ENCODE data around the gene TBL1XR1. TPM values are rescaled to one million over a fixed set of nuclear protein-coding genes. Genes with fewer than 3 reads are reported as not detected.

TBL1XR1 gene
- total RNA-seq, 4 donors from 2014 or later: 55.6 to 281 (median 102) TPM

DNA sequence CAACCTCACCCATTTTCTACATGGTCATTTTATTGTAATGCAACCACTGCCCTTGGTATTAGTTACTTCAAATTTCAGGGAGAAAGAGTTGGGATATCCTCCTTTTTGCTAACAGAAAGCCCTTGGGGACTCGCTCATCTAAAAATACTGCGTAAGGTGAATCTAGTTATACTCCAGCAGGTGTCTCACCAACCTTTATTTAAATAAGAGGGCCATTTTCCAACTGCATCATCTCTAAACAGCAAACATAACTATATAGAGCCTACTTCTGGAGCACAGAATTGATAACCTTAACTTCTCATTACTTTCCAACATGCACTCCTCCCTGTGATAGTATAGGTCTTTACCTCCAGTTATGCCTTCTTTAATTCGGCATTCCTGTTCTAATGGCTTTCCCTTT, 77.5 kb downstream of the TBL1XR1 start:
- Histone ChIP-seq H3K27ac (no peak overlapping the region), H3K4me3 (no peak overlapping the region), H3K36me3 (no peaks in the 10 kb centered on the region), H3K9me3 (no peaks in the 10 kb centered on the region), H3K27me3 (no peaks in the 10 kb centered on the region), H3K4me1 (no peaks in the 10 kb centered on the region)
- TF ChIP-seq, protein P1, sequence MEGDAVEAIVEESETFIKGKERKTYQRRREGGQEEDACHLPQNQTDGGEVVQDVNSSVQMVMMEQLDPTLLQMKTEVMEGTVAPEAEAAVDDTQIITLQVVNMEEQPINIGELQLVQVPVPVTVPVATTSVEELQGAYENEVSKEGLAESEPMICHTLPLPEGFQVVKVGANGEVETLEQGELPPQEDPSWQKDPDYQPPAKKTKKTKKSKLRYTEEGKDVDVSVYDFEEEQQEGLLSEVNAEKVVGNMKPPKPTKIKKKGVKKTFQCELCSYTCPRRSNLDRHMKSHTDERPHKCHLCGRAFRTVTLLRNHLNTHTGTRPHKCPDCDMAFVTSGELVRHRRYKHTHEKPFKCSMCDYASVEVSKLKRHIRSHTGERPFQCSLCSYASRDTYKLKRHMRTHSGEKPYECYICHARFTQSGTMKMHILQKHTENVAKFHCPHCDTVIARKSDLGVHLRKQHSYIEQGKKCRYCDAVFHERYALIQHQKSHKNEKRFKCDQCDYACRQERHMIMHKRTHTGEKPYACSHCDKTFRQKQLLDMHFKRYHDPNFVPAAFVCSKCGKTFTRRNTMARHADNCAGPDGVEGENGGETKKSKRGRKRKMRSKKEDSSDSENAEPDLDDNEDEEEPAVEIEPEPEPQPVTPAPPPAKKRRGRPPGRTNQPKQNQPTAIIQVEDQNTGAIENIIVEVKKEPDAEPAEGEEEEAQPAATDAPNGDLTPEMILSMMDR (IDR thresholded peaks at IDR 0.05): no peak
- TF ChIP-seq POLR2A (IDR thresholded peaks at IDR 0.05): no peak
- intact Hi-C loops (cut with DNase I; ENCODE audit: low total_unique reads): no loop called here
- no peak for DNase-seq

DNA sequence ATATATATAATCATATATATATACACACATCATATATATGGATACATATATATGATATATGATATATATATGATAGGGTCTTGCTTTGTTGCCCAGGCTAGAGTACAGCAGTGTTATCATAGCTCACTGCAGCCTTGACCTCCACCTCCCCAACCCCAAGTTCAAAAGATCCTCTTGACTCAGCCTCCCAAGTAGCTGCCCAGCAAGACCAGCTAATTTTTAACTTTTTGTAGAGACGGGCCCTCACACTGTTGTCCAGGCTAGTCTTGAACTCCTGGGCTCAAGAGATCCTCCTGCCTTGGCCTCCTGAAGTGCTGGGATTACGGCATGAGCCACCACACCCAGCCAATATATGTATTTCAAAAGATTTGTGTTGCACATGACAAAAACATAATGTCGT, 83.0 kb downstream of the TBL1XR1 start:
- H3K27me3 ChIP-seq: no peaks in the 10 kb centered on the region
- no peak for DNase-seq
- peaks cover 0 to 2% of the 10 kb centered on the region in 2 donors for H3K4me1 ChIP-seq
- TF ChIP-seq POLR2A (IDR thresholded peaks at IDR 0.05): no peak
- TF ChIP-seq, protein P1 (IDR thresholded peaks at IDR 0.05): no peak
- H3K4me3 ChIP-seq: no peak overlapping the region
- H3K9me3 ChIP-seq: no peaks in the 10 kb centered on the region
- no peak overlapping the region for H3K27ac ChIP-seq
- H3K36me3 ChIP-seq: no peaks in the 10 kb centered on the region
- intact Hi-C loops (cut with DNase I; ENCODE audit: low total_unique reads): no loop called here

DNA sequence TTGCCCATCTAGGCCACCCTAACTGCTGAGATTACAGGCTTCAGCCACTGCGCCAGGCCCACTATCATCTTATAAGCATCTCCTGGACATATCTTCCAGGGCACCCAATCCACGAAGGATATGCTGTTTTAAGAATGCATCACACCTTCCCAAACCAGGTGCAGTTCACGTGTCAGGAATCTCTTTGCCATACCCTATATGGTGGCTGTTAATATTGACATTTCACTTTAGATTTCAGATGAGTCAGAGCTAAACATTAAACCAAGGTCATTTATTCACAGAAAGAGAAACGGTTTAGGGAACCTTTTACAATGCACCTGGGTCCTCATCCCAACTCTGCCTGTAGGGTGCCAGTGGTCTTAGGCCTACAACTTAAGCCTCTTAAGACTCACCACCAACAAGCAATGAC, 85.7 kb downstream of the TBL1XR1 start:
- no peak overlapping the region for H3K4me3 ChIP-seq
- DNase-seq: no peak
- TF ChIP-seq, protein P1 (IDR thresholded peaks at IDR 0.05): no peak
- no peak for TF ChIP-seq POLR2A (IDR thresholded peaks at IDR 0.05)
- no peaks in the 10 kb centered on the region for H3K9me3 ChIP-seq
- peaks cover 0 to 3% of the 10 kb centered on the region in 2 donors for H3K4me1 ChIP-seq
- H3K27me3 ChIP-seq: no peaks in the 10 kb centered on the region
- intact Hi-C loops (cut with DNase I; ENCODE audit: low total_unique reads): no loop called here
- H3K27ac ChIP-seq: no peak overlapping the region
- no peaks in the 10 kb centered on the region for H3K36me3 ChIP-seq

DNA sequence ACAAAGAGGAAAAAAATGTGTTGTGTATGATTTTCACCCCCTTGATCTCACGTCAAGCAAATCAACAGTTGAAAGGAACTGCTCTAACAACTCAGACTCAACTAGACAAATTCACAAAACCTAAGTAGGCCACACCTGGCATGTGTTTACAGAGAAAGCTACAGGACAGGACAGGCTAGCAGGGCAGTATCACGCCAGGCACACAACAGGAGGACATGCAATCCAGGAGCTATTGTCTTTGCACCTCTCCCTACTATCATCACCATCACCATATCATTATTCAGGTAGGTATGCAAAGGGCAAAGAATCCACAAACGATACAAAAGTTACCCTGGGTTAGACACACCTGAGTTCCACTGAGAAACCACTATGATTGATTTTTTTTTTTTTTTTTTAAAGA, 86.4 kb downstream of the TBL1XR1 start:
- Histone ChIP-seq H3K4me3 (no peak overlapping the region), H3K36me3 (no peaks in the 10 kb centered on the region), H3K4me1 (peaks cover 0 to 3% of the 10 kb centered on the region in 2 donors), H3K9me3 (no peaks in the 10 kb centered on the region), H3K27ac (no peak overlapping the region), H3K27me3 (no peaks in the 10 kb centered on the region)
- TF ChIP-seq, protein P1 (IDR thresholded peaks at IDR 0.05): no peak
- no peak for TF ChIP-seq POLR2A (IDR thresholded peaks at IDR 0.05)
- intact Hi-C loops (cut with DNase I; ENCODE audit: low total_unique reads): no loop called here
- DNase-seq: no peak

DNA sequence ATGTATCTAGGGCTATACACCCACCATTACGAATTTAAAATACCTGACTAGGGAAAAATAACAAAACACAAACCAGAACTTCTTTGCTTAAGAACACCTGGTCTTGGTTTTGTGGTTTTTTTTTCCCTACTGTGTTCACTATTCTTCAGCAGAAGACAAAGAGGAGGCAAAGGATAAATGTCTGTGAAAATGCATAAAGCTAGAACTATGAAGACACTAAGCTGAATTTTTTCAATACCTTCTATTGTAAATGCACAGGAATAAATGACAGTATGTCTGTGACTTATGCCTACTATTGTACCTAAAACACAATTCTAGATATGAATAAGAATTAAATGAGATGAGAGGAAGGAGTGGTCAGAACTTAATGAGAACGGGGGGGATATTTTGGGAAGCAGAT, 86.9 kb downstream of the TBL1XR1 start:
- Histone ChIP-seq H3K4me3 (no peak overlapping the region), H3K27ac (no peak overlapping the region), H3K27me3 (no peaks in the 10 kb centered on the region), H3K4me1 (peaks cover 0 to 3% of the 10 kb centered on the region in 2 donors), H3K36me3 (no peaks in the 10 kb centered on the region), H3K9me3 (no peaks in the 10 kb centered on the region)
- TF ChIP-seq POLR2A (IDR thresholded peaks at IDR 0.05): no peak
- TF ChIP-seq, protein P1 (IDR thresholded peaks at IDR 0.05): no peak
- intact Hi-C loops (cut with DNase I; ENCODE audit: low total_unique reads): no loop called here
- no peak for DNase-seq
